Breast epithelium (tissue), 4 donors: ENCODE measurements around the gene PIP5K1B. TPM values are rescaled to one million over a fixed set of nuclear protein-coding genes. Genes with fewer than 3 reads are reported as not detected.
A peak's percentile ranks its signal among the peaks of the same experiment; 100 is the strongest.

Experiments used
- DNase-seq, 2 donors: peaks; one replicate each; pipeline ENCODE4 v3.0.0-alpha.2; 2019; ENCODE audit warnings: low spot score in 2 of 2
- H3K27ac ChIP-seq, 2 donors: fragments of 200-600 bp; sonication (generic) in 1 of 2; one replicate each; pipeline ENCODE4 v1.5.1; 2016 to 2019; ENCODE audit warnings: mild to moderate bottlenecking in 1 of 2
- H3K27me3 ChIP-seq, 2 donors: fragments of 200-600 bp; sonication (generic) in 1 of 2; one replicate each; pipeline versions ENCODE4 v1.5.1 to v1.6.0; 2017 to 2019; ENCODE audit warnings: control low read depth in 1 of 2, mild to moderate bottlenecking in 1 of 2
- H3K36me3 ChIP-seq: fragments of 200-600 bp; one replicate; pipeline ENCODE4 v1.5.1; 2019
- H3K4me1 ChIP-seq, 2 donors: fragments of 200-600 bp; sonication (generic); one replicate each; pipeline ENCODE4 v1.5.1; 2016 to 2019; ENCODE audit warnings: control low read depth in 1 of 2
- H3K4me3 ChIP-seq, 3 donors: fragments of 200-600 bp; sonication (generic); 1 replicate in 2 of 3; 2 replicates in 1 of 3; pipeline ENCODE4 v1.5.1; 2016 to 2019; ENCODE audit warnings: mild to moderate bottlenecking in 3 of 3, moderate library complexity in 2 of 3
- H3K9me3 ChIP-seq, 2 donors: fragments of 200-600 bp; sonication (generic) in 1 of 2; one replicate each; pipeline ENCODE4 v1.5.1; 2016 to 2019; ENCODE audit warnings: control low read depth in 1 of 2
- POLR2A ChIP-seq: fragments of 450-650 bp; IDR thresholded peaks from one replicate; pipeline ENCODE4 v1.6.1; 2016; ENCODE audit warnings: antibody characterized with exemption, mild to moderate bottlenecking, moderate library complexity
- POLR2AphosphoS5 ChIP-seq, 3 donors: sonication (generic); formaldehyde crosslinking; IDR thresholded peaks; one replicate each; pipeline ENCODE4 v1.6.1; 2017; ENCODE audit warnings: antibody characterized with exemption in 3 of 3
- intact Hi-C: fragments of 100-400 bp; cut with DNase I; formaldehyde crosslinking; loops from one replicate; pipeline ENCODE4 v1.15.1; 2023; ENCODE audit warnings: low total_unique reads
- total RNA-seq, 3 donors: library from RNA; depleted of rRNA; stranded (reverse); fragments of >200 nt; gene quantifications; one replicate each; pipeline ENCODE4 v1.1.0, GENCODE V29; 2016
- TF ChIP-seq, protein P1 (sequence below), 3 donors: fragments of 450-650 bp; IDR thresholded peaks; one replicate each; pipeline ENCODE4 v1.5.1; 2016 to 2017; ENCODE audit warnings: antibody characterized with exemption in 3 of 3, mild to moderate bottlenecking in 3 of 3, moderate library complexity in 3 of 3

Gene PIP5K1B
- total RNA-seq, 3 donors from 2014 or later = 0.80 to 11.1 (median 9.8) TPM

DNA sequence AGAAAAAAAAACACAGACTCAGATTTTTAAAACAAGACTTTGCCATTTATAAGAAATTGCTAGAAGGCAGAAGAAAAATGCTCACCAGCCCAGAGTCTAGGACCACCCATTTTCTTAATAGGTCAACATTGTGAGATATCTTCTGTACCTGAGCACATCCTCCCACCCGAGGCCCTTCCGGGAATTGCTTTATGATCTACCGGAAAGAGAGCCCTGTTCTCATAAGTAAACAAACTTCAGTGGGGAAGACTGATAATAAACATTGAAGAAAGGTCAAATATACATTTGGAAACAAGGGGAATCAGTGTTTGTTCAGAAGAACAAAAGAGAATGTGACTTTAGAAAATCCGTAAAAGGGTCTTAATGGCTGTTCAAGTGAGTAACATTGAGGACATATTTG, 264.5 kb downstream of the PIP5K1B start:
- Histone ChIP-seq H3K9me3 (no peaks in the 10 kb centered on the region), H3K4me1 (no peaks in the 10 kb centered on the region), H3K27ac (no peak overlapping the region), H3K27me3 (no peaks in the 10 kb centered on the region), H3K4me3 (no peak overlapping the region), H3K36me3 (no peaks in the 10 kb centered on the region)
- no peak for DNase-seq
- TF ChIP-seq POLR2A (no peak), POLR2AphosphoS5 (IDR thresholded peaks at IDR 0.05) (no peak)
- TF ChIP-seq, protein P1, sequence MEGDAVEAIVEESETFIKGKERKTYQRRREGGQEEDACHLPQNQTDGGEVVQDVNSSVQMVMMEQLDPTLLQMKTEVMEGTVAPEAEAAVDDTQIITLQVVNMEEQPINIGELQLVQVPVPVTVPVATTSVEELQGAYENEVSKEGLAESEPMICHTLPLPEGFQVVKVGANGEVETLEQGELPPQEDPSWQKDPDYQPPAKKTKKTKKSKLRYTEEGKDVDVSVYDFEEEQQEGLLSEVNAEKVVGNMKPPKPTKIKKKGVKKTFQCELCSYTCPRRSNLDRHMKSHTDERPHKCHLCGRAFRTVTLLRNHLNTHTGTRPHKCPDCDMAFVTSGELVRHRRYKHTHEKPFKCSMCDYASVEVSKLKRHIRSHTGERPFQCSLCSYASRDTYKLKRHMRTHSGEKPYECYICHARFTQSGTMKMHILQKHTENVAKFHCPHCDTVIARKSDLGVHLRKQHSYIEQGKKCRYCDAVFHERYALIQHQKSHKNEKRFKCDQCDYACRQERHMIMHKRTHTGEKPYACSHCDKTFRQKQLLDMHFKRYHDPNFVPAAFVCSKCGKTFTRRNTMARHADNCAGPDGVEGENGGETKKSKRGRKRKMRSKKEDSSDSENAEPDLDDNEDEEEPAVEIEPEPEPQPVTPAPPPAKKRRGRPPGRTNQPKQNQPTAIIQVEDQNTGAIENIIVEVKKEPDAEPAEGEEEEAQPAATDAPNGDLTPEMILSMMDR (IDR thresholded peaks at IDR 0.05) = no peak
- intact Hi-C loops = no loop called here

DNA sequence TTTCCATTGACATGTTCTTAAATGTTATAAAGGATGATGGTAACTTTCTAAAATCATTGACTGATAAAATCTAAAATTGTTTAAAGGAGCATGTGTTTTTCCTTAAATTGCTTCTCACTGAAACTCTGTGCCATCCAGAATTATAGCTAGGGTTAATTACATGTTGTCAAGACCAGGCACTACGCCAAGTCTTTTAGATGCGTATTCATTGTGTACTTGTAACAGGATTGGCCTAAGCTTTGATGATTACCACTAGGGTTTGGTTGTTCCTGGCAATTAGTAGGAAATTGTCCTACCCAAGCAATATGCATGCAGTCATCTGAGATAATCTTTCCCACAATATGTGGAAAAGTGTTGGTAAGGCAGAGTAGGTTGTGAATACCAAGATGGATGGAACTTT, 265.1 kb downstream of the PIP5K1B start:
- Histone ChIP-seq H3K9me3 (no peaks in the 10 kb centered on the region), H3K4me3 (no peak overlapping the region), H3K4me1 (no peaks in the 10 kb centered on the region), H3K27me3 (no peaks in the 10 kb centered on the region), H3K27ac (no peak overlapping the region), H3K36me3 (no peaks in the 10 kb centered on the region)
- DNase-seq = no peak
- TF ChIP-seq POLR2AphosphoS5 (IDR thresholded peaks at IDR 0.05) = no peak
- TF ChIP-seq, protein P1 (IDR thresholded peaks at IDR 0.05) = no peak
- TF ChIP-seq POLR2A = no peak
- intact Hi-C loops = no loop called here

DNA sequence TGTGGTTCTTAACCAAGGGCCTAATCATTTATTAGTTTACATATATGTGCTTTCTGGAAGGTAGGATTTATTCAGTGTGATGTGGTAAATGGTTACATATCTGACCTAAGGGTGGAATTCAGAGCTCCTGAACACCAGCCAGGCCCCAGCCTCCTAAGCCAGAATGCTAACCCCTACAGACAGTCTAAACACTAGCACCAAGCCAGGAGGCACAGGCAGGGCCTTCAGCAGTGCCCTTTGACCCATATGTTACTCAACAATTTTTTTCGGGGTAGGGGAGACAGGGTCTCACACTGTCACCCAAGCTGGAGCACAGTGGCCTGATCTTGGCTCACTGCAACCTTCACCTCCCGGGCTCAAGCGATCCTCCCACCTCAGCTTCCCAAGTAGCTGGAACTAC, 268.6 kb downstream of the PIP5K1B start:
- intact Hi-C loops = no loop called here
- Histone ChIP-seq H3K27ac (no peak overlapping the region), H3K4me3 (no peak overlapping the region), H3K9me3 (no peaks in the 10 kb centered on the region), H3K27me3 (no peaks in the 10 kb centered on the region), H3K4me1 (no peaks in the 10 kb centered on the region), H3K36me3 (no peaks in the 10 kb centered on the region)
- no peak for TF ChIP-seq POLR2A
- TF ChIP-seq, protein P1 (IDR thresholded peaks at IDR 0.05) = no peak
- no peak for TF ChIP-seq POLR2AphosphoS5 (IDR thresholded peaks at IDR 0.05)
- DNase-seq = no peak

DNA sequence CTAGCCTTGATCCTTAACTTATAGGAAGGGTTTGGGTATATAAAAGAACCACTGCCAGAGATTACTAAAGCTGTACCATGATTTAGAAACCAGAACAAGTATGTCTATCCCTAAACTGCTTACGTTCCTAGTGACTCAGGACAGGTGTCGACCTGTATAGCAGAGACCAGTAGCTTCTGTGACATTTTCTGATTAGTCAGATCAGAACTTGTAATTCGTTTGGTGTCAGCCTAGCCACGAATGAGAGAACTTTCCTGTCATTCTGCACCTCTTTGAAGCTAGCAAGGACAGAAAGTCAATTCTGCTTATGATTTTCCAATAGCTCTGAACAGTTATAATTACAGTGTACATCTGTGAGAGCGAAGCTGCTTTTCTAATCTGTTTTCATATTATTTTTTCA, 269.4 kb downstream of the PIP5K1B start:
- no peak overlapping the region for H3K4me3 ChIP-seq
- intact Hi-C loops = no loop called here

DNA sequence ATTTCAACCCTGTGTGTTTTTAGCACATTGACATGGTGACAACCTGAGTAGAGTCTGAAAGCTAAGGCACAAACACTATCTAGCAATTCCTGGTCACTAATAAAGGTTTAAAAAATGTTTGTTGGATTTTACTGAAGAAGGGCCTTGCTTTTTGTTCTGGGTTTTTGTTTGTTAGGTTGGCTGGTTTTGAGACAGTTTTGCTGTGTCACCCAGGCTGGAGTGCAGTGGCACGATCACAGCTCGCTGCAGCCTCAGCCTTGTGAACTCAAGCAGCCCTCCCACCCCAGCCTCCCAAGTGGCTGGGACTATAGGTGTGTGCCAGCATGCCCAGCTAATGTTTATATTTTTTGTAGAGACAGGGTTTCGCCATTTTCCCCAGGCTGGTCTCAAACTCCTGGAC, 269.9 kb downstream of the PIP5K1B start:
- Histone ChIP-seq H3K4me3 (peak overlapping the region in 1 of 3 donors; percentile 18), H3K9me3 (no peaks in the 10 kb centered on the region), H3K27ac (no peak overlapping the region), H3K36me3 (no peaks in the 10 kb centered on the region), H3K27me3 (no peaks in the 10 kb centered on the region), H3K4me1 (no peaks in the 10 kb centered on the region)
- DNase-seq = no peak
- intact Hi-C loops = loop anchor here (5.0 kb wide), 1 partner anchor 353 kb away; no protein-coding TSS in a partner anchor
- TF ChIP-seq POLR2AphosphoS5 (IDR thresholded peaks at IDR 0.05) (no peak), POLR2A (no peak)
- TF ChIP-seq, protein P1 (IDR thresholded peaks at IDR 0.05) = no peak

More for the DNA sequence above, 269.4 kb downstream of the PIP5K1B start:
- H3K27me3 ChIP-seq = no peaks in the 10 kb centered on the region
- no peak for DNase-seq
- no peaks in the 10 kb centered on the region for H3K36me3 ChIP-seq
- H3K4me1 ChIP-seq = no peaks in the 10 kb centered on the region
- no peaks in the 10 kb centered on the region for H3K9me3 ChIP-seq
- H3K27ac ChIP-seq = no peak overlapping the region
- TF ChIP-seq, protein P1 (IDR thresholded peaks at IDR 0.05) = no peak
- TF ChIP-seq POLR2AphosphoS5 (IDR thresholded peaks at IDR 0.05) = no peak
- TF ChIP-seq POLR2A = no peak
